ENCODE measurements around the gene SIN3B. TPM values are rescaled to one million over a fixed set of nuclear protein-coding genes. Genes with fewer than 3 reads are reported as not detected.
"Not testable (repeated sequence)": the region's sequence is repeated elsewhere in the genome, so short reads cannot be mapped to it uniquely, and the experiment has no call there.

Gene SIN3B
- total RNA-seq, 1 donor from 2014 or later, result 18.4 TPM

DNA sequence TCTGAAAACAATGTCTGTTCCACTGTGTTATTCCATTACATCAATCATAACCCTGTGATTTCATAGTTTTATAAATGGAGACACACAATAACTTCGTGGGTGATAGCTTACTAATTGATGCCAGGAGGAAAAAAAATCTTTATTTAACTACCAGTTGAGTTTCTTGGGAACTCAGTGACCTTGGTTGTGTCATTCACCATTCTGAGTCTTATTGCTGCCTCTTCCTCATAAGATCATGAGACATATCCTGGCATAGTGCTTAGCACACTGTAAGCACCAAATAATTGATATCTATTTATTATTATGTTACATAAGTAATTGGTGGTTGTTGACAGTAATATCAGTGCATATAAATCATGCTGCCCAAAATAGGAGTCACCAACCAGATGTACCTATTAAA is 39.1 kb upstream of the SIN3B start:
- no peaks in the 10 kb centered on the region for H3K27me3 ChIP-seq (ENCODE audit: control insufficient read depth, insufficient read depth, low read length)
- no peaks in the 10 kb centered on the region for H3K36me3 ChIP-seq (ENCODE audit: control insufficient read depth, insufficient read depth, low read length)
- DNase-seq (ENCODE audit: low read depth) (no peak), FAIRE-seq (no peak)
- TF ChIP-seq, protein P1, sequence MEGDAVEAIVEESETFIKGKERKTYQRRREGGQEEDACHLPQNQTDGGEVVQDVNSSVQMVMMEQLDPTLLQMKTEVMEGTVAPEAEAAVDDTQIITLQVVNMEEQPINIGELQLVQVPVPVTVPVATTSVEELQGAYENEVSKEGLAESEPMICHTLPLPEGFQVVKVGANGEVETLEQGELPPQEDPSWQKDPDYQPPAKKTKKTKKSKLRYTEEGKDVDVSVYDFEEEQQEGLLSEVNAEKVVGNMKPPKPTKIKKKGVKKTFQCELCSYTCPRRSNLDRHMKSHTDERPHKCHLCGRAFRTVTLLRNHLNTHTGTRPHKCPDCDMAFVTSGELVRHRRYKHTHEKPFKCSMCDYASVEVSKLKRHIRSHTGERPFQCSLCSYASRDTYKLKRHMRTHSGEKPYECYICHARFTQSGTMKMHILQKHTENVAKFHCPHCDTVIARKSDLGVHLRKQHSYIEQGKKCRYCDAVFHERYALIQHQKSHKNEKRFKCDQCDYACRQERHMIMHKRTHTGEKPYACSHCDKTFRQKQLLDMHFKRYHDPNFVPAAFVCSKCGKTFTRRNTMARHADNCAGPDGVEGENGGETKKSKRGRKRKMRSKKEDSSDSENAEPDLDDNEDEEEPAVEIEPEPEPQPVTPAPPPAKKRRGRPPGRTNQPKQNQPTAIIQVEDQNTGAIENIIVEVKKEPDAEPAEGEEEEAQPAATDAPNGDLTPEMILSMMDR (IDR thresholded peaks at IDR 0.05; ENCODE audit: insufficient read depth, low read length, severe bottlenecking), result no peak
- H3K4me3 ChIP-seq (ENCODE audit: low read depth, low read length), result no peak overlapping the region

DNA sequence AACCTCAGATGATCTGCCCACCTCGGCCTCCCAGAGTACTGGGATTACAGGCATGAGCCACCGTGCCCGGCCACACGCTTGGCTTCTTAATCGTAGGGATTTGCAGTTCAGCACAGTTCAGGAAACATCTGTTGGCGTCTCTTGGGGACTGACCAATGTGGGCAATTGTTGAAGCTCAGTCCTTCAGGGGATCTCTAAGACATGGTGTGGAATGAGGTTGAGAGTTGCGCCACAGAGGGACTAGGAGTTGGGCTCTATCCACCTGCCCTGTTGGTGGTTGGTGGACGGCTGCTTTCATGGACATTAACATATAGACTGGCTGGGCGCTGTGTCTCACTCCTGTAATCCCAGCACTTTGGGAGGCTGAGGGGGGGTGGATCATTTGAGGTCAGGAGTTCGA is 37.3 kb upstream of the SIN3B start:
- H3K36me3 ChIP-seq (ENCODE audit: control insufficient read depth, insufficient read depth, low read length), result no peaks in the 10 kb centered on the region
- no peak overlapping the region for H3K4me3 ChIP-seq (ENCODE audit: low read depth, low read length)
- FAIRE-seq (no peak), DNase-seq (ENCODE audit: low read depth) (no peak)
- H3K27me3 ChIP-seq (ENCODE audit: control insufficient read depth, insufficient read depth, low read length), result no peaks in the 10 kb centered on the region
- TF ChIP-seq, protein P1 (IDR thresholded peaks at IDR 0.05; ENCODE audit: insufficient read depth, low read length, severe bottlenecking), result no peak

DNA sequence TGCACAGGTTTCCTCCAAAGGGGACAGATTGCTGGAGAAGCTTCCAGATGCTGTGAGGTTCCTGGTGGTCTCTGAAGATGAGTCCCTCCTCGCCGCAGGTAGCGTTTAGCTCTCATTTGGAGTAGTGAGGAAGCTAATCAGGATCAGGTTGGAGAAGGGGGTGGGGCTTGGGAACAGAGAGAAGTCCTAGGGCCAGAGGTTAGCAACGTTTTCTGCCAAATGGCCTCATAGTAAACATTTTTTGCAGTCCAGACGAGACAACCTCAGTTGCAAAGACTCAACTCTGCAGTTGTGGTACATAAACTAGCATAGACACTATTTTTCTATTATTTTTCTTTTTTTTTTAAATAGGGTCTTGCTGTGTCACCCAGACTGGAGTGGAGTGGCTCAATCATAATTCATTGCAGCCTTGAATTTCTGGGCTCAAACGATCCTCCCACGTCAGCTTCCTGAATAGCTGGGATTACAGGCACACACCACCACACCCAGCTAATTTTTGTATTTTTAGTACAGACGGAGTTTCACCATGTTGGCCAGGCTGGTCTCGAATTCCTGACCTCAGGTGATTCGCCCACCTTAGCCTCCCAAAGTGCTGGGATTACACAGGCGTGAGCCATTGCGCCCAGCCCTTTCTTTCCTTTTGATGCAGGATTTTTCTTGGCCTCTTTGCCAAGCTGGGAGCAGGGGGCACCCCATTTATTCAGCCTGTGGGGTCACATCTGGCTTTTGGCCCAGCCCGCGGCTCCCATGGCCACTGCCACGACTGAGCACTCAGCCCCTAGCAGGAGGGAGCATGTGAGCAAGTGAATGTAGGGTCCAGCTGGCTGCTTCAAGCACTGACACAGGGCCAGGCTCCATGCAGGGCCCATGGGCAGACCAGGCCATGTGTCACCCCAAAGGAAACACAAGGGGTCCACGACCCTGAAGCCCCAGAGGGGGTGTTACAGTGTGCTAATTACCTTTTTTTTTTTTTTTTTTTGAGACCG is 34.4 kb upstream of the SIN3B start:
- no peak overlapping the region for H3K4me3 ChIP-seq (ENCODE audit: low read depth, low read length)

DNA sequence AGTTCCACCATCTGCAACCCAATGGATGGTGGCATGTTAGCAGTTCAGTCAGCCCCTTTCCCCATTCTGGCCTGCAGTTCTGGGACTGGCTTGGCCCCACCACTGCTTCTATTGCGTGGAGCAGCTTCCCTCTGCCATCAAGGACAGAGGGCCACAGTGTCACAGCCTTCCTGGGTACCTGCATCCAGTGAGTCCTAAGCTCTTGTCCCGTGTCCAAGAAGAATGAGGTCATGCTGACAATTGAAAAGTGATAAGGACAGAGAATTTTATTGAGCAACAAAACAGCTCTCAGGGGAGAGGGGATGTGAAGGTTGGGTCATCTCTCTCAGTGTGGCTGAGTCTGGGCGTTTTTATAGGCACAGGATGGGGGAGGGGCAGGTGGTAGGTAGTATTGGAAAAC is 33.5 kb upstream of the SIN3B start:
- FAIRE-seq, result no peak
- DNase-seq (ENCODE audit: low read depth), result no peak
- no peaks in the 10 kb centered on the region for H3K36me3 ChIP-seq (ENCODE audit: control insufficient read depth, insufficient read depth, low read length)
- TF ChIP-seq, protein P1 (IDR thresholded peaks at IDR 0.05; ENCODE audit: insufficient read depth, low read length, severe bottlenecking), result no peak
- no peak overlapping the region for H3K4me3 ChIP-seq (ENCODE audit: low read depth, low read length)
- no peaks in the 10 kb centered on the region for H3K27me3 ChIP-seq (ENCODE audit: control insufficient read depth, insufficient read depth, low read length)

More for the DNA sequence above, 34.4 kb upstream of the SIN3B start:
- TF ChIP-seq, protein P1 (IDR thresholded peaks at IDR 0.05; ENCODE audit: insufficient read depth, low read length, severe bottlenecking), result no peak
- Histone ChIP-seq H3K36me3 (ENCODE audit: control insufficient read depth, insufficient read depth, low read length) (no peaks in the 10 kb centered on the region), H3K27me3 (ENCODE audit: control insufficient read depth, insufficient read depth, low read length) (no peaks in the 10 kb centered on the region)
- no peak for DNase-seq (ENCODE audit: low read depth)
- FAIRE-seq, result no peak

DNA sequence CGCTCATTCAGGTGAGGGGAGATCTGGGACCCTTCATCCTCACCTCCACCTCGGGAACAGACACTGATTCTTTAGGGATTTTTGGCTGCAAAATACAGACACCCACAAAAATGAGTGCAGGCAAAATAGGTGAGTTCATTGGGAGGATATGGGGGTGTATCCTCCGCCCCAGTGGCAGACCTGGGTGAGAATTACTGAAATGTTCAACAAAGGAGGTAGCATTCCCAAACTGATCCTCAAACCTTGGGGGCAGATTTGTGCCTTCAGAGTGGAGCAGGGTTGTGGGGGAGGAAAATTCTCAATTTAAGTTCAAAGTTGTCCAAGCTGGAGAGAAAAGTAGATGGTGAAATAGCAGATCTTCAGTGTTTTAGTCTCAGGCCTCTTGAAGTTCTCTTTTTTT is 31.3 kb upstream of the SIN3B start:
- DNase-seq (ENCODE audit: low read depth) (no peak), FAIRE-seq (no peak)
- no peak overlapping the region for H3K4me3 ChIP-seq (ENCODE audit: low read depth, low read length)
- TF ChIP-seq, protein P1 (IDR thresholded peaks at IDR 0.05; ENCODE audit: insufficient read depth, low read length, severe bottlenecking), result no peak
- no peaks in the 10 kb centered on the region for H3K27me3 ChIP-seq (ENCODE audit: control insufficient read depth, insufficient read depth, low read length)
- H3K36me3 ChIP-seq (ENCODE audit: control insufficient read depth, insufficient read depth, low read length), result no peaks in the 10 kb centered on the region

DNA sequence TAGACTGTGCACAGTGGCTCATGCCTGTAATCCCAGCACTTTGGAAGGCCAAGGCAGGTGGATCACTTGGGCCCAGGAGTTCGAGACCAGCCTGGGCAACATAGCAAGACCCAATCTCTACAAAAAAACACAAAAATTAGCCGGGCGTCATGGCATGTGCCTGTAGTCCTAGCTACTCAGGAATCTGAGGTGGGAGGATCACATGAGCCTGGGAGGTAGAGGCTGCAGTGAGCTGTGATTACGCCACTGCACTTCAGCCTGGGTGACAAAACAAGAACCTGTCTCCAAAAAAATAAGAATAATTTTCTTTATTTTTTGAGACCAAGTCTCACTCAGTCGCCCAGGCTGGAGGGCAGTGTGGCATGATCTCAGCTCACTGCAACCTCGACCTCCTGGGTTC is 30.9 kb upstream of the SIN3B start:
- H3K27me3 ChIP-seq (ENCODE audit: control insufficient read depth, insufficient read depth, low read length); FAIRE-seq; DNase-seq (ENCODE audit: low read depth); H3K36me3 ChIP-seq (ENCODE audit: control insufficient read depth, insufficient read depth, low read length); H3K4me3 ChIP-seq (ENCODE audit: low read depth, low read length): not testable (repeated sequence)

Measured in bronchial epithelial cell (primary cell).